ENCODE results near the gene LARP7.
"Not testable (repeated sequence)": the region's sequence is repeated elsewhere in the genome, so short reads cannot be mapped to it uniquely, and the experiment has no call there.

LARP7 gene

GRCh38 chr4:112648263-112649054, 11.5 kb downstream of the LARP7 start:
- DNase-seq (ENCODE audit: insufficient read length, low spot score) (no peak), FAIRE-seq (no peak)

- DNase-seq (ENCODE audit: insufficient read length, low spot score) (no peak), FAIRE-seq (no peak)
These were observed 12.1 kb downstream of the LARP7 start for GRCh38 chr4:112649055-112649408.

- FAIRE-seq (no peak), DNase-seq (ENCODE audit: insufficient read length, low spot score) (no peak)
These were observed 13.4 kb downstream of the LARP7 start for GRCh38 chr4:112650332-112650731.

- FAIRE-seq (no peak), DNase-seq (ENCODE audit: insufficient read length, low spot score) (no peak)
These were observed 14.7 kb downstream of the LARP7 start for GRCh38 chr4:112651641-112652040.

- DNase-seq (ENCODE audit: insufficient read length, low spot score) (no peak), FAIRE-seq (no peak)
These were observed 15.3 kb downstream of the LARP7 start for GRCh38 chr4:112652216-112652615.

GRCh38 chr4:112655270-112655669, 18.3 kb downstream of the LARP7 start:
- FAIRE-seq (no peak), DNase-seq (ENCODE audit: insufficient read length, low spot score) (no peak)

- not testable (repeated sequence) for DNase-seq (ENCODE audit: insufficient read length, low spot score); FAIRE-seq
These were observed 19.2 kb downstream of the LARP7 start for GRCh38 chr4:112656115-112656514.

- DNase-seq (ENCODE audit: insufficient read length, low spot score) (no peak), FAIRE-seq (no peak)
These were observed 27.7 kb downstream of the LARP7 start for GRCh38 chr4:112664611-112665010.

- DNase-seq (ENCODE audit: insufficient read length, low spot score): no peak
- no peak for FAIRE-seq
These were observed 31.2 kb downstream of the LARP7 start for GRCh38 chr4:112668131-112668530.

GRCh38 chr4:112673076-112673475, 36.1 kb downstream of the LARP7 start:
- DNase-seq (ENCODE audit: insufficient read length, low spot score) (no peak), FAIRE-seq (no peak)

GRCh38 chr4:112673686-112674085, 36.7 kb downstream of the LARP7 start:
- FAIRE-seq (no peak), DNase-seq (ENCODE audit: insufficient read length, low spot score) (no peak)

GRCh38 chr4:112674376-112674775, 37.4 kb downstream of the LARP7 start:
- FAIRE-seq (no peak), DNase-seq (ENCODE audit: insufficient read length, low spot score) (no peak)

- FAIRE-seq (no peak), DNase-seq (ENCODE audit: insufficient read length, low spot score) (no peak)
These were observed 40.7 kb downstream of the LARP7 start for GRCh38 chr4:112677519-112678091.

GRCh38 chr4:112680996-112681395, 44.1 kb downstream of the LARP7 start:
- no peak for FAIRE-seq
- no peak for DNase-seq (ENCODE audit: insufficient read length, low spot score)

GRCh38 chr4:112693507-112693906, 56.6 kb downstream of the LARP7 start:
- FAIRE-seq: no peak
- DNase-seq (ENCODE audit: insufficient read length, low spot score): no peak

- FAIRE-seq (no peak), DNase-seq (ENCODE audit: insufficient read length, low spot score) (no peak)
These were observed 63.7 kb downstream of the LARP7 start for GRCh38 chr4:112700679-112701078.

GRCh38 chr4:112702892-112703291, 65.9 kb downstream of the LARP7 start:
- no peak for FAIRE-seq
- no peak for DNase-seq (ENCODE audit: insufficient read length, low spot score)

GRCh38 chr4:112704322-112704721, 67.4 kb downstream of the LARP7 start:
- FAIRE-seq: no peak
- no peak for DNase-seq (ENCODE audit: insufficient read length, low spot score)

GRCh38 chr4:112704991-112705845, 68.3 kb downstream of the LARP7 start:
- peak; percentile 52 for FAIRE-seq
- DNase-seq (ENCODE audit: insufficient read length, low spot score): peak; percentile 12

GRCh38 chr4:112705891-112706839, 69.2 kb downstream of the LARP7 start:
- peak; percentile 82 for FAIRE-seq
- DNase-seq (ENCODE audit: insufficient read length, low spot score): peak; percentile 19

- FAIRE-seq (no peak), DNase-seq (ENCODE audit: insufficient read length, low spot score) (no peak)
These were observed 69.9 kb downstream of the LARP7 start for GRCh38 chr4:112706840-112707207.
